HepG2 (cell line): ENCODE results near the gene FKBP1B. TPM values are rescaled to one million over a fixed set of nuclear protein-coding genes. Genes with fewer than 3 reads are reported as not detected.

ENCODE experiments used
- HNRNPH1 ChIP-seq: fragments of 200-400 bp; formaldehyde crosslinking; optimal IDR thresholded peaks from 2 replicates; pipeline ENCODE3; 2017; ENCODE audit warnings: mild to moderate bottlenecking, low read depth, low read length
- ISL2 ChIP-seq: sonication (generic); formaldehyde crosslinking; IDR thresholded peaks from 2 replicates; pipeline ENCODE4 v1.5.0; 2020; ENCODE audit warnings: missing genetic modification reagents
- PAX8 ChIP-seq: sonication (generic); formaldehyde crosslinking; IDR thresholded peaks from 2 replicates; pipeline ENCODE4 v1.8.0; 2022; ENCODE audit warnings: mild to moderate bottlenecking, missing genetic modification reagents, borderline replicate concordance
- RBAK ChIP-seq: sonication (generic); formaldehyde crosslinking; IDR thresholded peaks from 2 replicates; pipeline ENCODE4 v1.5.1; 2020; ENCODE audit warnings: mild to moderate bottlenecking, missing genetic modification reagents
- SALL2 ChIP-seq: sonication (generic); formaldehyde crosslinking; IDR thresholded peaks from 2 replicates; pipeline ENCODE4 v1.8.1; 2023; ENCODE audit warnings: mild to moderate bottlenecking, missing genetic modification reagents, inconsistent platforms
- SCMH1 ChIP-seq: sonication (generic); formaldehyde crosslinking; IDR thresholded peaks from 2 replicates; pipeline ENCODE4 v1.9.0; 2021; ENCODE audit warnings: missing genetic modification reagents, mild to moderate bottlenecking, borderline replicate concordance
- TMF1 ChIP-seq: sonication (generic); formaldehyde crosslinking; IDR thresholded peaks from 2 replicates; pipeline ENCODE4 v1.8.1; 2022; ENCODE audit warnings: low read depth, missing genetic modification reagents
- ZNF253 ChIP-seq: sonication (generic); formaldehyde crosslinking; IDR thresholded peaks from 2 replicates; pipeline ENCODE4 v1.8.0; 2022; ENCODE audit warnings: mild to moderate bottlenecking, missing genetic modification reagents, borderline replicate concordance
- ZNF567 ChIP-seq: sonication (generic); formaldehyde crosslinking; IDR thresholded peaks from 2 replicates; pipeline ENCODE4 v1.8.1; 2023; ENCODE audit warnings: mild to moderate bottlenecking, missing genetic modification reagents, borderline replicate concordance
- ZNF629 ChIP-seq: sonication (generic); formaldehyde crosslinking; conservative IDR thresholded peaks from 2 replicates; pipeline ENCODE4 v1.5.0; 2020; ENCODE audit warnings: missing genetic modification reagents
- ZNF670 ChIP-seq: sonication (generic); formaldehyde crosslinking; IDR thresholded peaks from 2 replicates; pipeline ENCODE4 v1.8.0; 2022; ENCODE audit warnings: mild to moderate bottlenecking, missing genetic modification reagents, borderline replicate concordance
- ZNF703 ChIP-seq: sonication (generic); formaldehyde crosslinking; IDR thresholded peaks from 2 replicates; pipeline ENCODE4 v1.5.1; 2020; ENCODE audit warnings: missing genetic modification reagents, mild to moderate bottlenecking, moderate library complexity, borderline replicate concordance
- polyA plus RNA-seq, 8 experiments: library from polyadenylated mRNA; depleted of rRNA in 3 of 8; stranded (reverse) in 7 of 8; unstranded in 1 of 8; fragments of >200 nt; fragmentation: Illumina TruSeq in 4 of 8; extraction: Trizol in 4 of 8; gene quantifications; 2 replicates each; pipeline versions ENCODE4 v1.2.1 to v1.2.3, GENCODE V29; 2011 to 2016; ENCODE audit warnings: low read depth in 4 of 8, missing spikeins in 1 of 8, mixed read lengths in 1 of 8; ENCODE audit not compliant: insufficient read depth in 1 of 8
- total RNA-seq, 5 experiments: library from RNA; depleted of rRNA; stranded (reverse); fragments of >200 nt; fragmentation: Illumina TruSeq; extraction: Trizol; gene quantifications; 2 replicates each; pipeline ENCODE4 v1.2.3, GENCODE V29; 2016; ENCODE audit warnings: low read depth in 1 of 5
- TF ChIP-seq, protein P1 (sequence below): IDR thresholded peaks from 2 replicates; pipeline ENCODE4 v1.6.1; 2012; ENCODE audit warnings: low read depth, low read length, improper control_type of control experiment
- TF ChIP-seq, protein P2 (sequence below): sonication (generic); formaldehyde crosslinking; conservative IDR thresholded peaks from 2 replicates; pipeline ENCODE4 v1.8.0; 2022; ENCODE audit warnings: mild to moderate bottlenecking, moderate library complexity, missing genetic modification reagents
- TF ChIP-seq, protein P3 (sequence below): sonication (generic); formaldehyde crosslinking; IDR thresholded peaks from 2 replicates; pipeline ENCODE4 v1.4.0; 2020; ENCODE audit warnings: missing genetic modification reagents, mild to moderate bottlenecking, borderline replicate concordance
- TF ChIP-seq, protein P4 (sequence below): sonication (generic); formaldehyde crosslinking; IDR thresholded peaks from 2 replicates; pipeline ENCODE4 v1.4.0; 2020; ENCODE audit warnings: missing genetic modification reagents

Gene FKBP1B
- total and polyA plus RNA-seq, 2 of the 13 experiments (the other 11 are each of a cell fraction or from before 2014, with no cell fraction given) = 35.2 to 96.3 TPM

DNA sequence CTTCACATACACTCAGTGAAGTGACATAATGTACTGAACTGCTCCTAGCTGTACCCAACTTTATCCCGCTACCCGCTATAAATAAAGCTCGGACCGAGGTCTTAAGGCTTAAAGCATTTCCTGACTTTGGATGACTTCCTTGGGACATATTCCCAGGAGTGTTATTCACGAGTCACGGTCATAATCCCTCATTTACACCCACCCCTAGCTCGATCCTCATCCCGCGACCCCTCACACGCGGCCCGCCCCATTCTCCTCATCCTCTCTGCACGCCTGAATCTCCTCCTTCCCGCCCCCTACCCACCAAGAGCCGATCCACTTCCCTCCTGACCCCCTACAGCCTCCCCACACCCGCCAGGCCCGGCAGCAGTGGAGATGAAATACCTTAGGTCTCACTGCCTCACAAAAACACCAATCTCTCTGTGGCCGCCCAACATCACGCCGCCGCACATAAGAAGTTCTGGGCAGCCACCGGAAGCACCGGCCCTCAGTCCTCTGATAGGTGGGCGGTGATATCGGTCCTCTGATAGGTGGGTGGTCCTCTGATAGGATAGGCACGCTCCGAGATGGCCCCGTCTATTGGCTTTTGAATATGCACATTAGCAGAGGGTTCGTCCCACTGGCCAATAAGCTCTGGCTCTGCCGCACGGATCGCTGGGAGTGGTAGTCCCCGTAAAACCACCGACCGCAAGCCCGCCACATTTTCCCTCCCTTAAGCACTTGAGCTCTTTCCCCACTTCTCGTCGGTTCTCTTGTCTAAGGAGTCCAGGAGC is 2.4 kb upstream of the FKBP1B start, which contains the start of gene WDCP (continued):
- TF ChIP-seq ZNF567 = no peak; the same call in 1 of the 2 replicates
- TF ChIP-seq, protein P1, sequence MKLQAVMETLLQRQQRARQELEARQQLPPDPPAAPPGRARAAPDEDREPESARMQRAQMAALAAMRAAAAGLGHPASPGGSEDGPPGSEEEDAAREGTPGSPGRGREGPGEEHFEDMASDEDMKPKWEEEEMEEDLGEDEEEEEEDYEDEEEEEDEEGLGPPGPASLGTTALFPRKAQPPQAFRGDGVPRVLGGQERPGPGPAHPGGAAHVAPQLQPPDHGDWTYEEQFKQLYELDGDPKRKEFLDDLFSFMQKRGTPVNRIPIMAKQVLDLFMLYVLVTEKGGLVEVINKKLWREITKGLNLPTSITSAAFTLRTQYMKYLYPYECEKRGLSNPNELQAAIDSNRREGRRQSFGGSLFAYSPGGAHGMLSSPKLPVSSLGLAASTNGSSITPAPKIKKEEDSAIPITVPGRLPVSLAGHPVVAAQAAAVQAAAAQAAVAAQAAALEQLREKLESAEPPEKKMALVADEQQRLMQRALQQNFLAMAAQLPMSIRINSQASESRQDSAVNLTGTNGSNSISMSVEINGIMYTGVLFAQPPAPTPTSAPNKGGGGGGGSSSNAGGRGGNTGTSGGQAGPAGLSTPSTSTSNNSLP = peak; percentile 68; the same call in 1 of the 2 replicates
- peak; percentile 37; the same call in 1 of the 2 replicates for TF ChIP-seq ISL2 (CRISPR knock-in tag)
- no peak for TF ChIP-seq ZNF703
- TF ChIP-seq RBAK (CRISPR knock-in tag) = no peak
- TF ChIP-seq, protein P2, sequence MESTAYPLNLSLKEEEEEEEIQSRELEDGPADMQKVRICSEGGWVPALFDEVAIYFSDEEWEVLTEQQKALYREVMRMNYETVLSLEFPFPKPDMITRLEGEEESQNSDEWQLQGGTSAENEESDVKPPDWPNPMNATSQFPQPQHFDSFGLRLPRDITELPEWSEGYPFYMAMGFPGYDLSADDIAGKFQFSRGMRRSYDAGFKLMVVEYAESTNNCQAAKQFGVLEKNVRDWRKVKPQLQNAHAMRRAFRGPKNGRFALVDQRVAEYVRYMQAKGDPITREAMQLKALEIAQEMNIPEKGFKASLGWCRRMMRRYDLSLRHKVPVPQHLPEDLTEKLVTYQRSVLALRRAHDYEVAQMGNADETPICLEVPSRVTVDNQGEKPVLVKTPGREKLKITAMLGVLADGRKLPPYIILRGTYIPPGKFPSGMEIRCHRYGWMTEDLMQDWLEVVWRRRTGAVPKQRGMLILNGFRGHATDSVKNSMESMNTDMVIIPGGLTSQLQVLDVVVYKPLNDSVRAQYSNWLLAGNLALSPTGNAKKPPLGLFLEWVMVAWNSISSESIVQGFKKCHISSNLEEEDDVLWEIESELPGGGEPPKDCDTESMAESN = no peak; the same call in 1 of the 2 replicates
- TF ChIP-seq ZNF253 = no peak
- no peak; the same call in 1 of the 2 replicates for TF ChIP-seq ZNF670 (CRISPR knock-in tag)
- TF ChIP-seq PAX8 = no peak
- TF ChIP-seq, protein P3, sequence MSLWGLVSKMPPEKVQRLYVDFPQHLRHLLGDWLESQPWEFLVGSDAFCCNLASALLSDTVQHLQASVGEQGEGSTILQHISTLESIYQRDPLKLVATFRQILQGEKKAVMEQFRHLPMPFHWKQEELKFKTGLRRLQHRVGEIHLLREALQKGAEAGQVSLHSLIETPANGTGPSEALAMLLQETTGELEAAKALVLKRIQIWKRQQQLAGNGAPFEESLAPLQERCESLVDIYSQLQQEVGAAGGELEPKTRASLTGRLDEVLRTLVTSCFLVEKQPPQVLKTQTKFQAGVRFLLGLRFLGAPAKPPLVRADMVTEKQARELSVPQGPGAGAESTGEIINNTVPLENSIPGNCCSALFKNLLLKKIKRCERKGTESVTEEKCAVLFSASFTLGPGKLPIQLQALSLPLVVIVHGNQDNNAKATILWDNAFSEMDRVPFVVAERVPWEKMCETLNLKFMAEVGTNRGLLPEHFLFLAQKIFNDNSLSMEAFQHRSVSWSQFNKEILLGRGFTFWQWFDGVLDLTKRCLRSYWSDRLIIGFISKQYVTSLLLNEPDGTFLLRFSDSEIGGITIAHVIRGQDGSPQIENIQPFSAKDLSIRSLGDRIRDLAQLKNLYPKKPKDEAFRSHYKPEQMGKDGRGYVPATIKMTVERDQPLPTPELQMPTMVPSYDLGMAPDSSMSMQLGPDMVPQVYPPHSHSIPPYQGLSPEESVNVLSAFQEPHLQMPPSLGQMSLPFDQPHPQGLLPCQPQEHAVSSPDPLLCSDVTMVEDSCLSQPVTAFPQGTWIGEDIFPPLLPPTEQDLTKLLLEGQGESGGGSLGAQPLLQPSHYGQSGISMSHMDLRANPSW (CRISPR knock-in tag) = peak; percentile 26; the same call in 1 of the 2 replicates
- TF ChIP-seq SCMH1 = no peak
- TF ChIP-seq HNRNPH1 = no peak
- 0 out of 2 replicates have a peak, but pooled peaks have one; percentile 9 for TF ChIP-seq ZNF629 (CRISPR knock-in tag)
- peak; percentile 91 for TF ChIP-seq SALL2 (CRISPR knock-in tag)
- no peak for TF ChIP-seq TMF1 (CRISPR knock-in tag)
- TF ChIP-seq, protein P4, sequence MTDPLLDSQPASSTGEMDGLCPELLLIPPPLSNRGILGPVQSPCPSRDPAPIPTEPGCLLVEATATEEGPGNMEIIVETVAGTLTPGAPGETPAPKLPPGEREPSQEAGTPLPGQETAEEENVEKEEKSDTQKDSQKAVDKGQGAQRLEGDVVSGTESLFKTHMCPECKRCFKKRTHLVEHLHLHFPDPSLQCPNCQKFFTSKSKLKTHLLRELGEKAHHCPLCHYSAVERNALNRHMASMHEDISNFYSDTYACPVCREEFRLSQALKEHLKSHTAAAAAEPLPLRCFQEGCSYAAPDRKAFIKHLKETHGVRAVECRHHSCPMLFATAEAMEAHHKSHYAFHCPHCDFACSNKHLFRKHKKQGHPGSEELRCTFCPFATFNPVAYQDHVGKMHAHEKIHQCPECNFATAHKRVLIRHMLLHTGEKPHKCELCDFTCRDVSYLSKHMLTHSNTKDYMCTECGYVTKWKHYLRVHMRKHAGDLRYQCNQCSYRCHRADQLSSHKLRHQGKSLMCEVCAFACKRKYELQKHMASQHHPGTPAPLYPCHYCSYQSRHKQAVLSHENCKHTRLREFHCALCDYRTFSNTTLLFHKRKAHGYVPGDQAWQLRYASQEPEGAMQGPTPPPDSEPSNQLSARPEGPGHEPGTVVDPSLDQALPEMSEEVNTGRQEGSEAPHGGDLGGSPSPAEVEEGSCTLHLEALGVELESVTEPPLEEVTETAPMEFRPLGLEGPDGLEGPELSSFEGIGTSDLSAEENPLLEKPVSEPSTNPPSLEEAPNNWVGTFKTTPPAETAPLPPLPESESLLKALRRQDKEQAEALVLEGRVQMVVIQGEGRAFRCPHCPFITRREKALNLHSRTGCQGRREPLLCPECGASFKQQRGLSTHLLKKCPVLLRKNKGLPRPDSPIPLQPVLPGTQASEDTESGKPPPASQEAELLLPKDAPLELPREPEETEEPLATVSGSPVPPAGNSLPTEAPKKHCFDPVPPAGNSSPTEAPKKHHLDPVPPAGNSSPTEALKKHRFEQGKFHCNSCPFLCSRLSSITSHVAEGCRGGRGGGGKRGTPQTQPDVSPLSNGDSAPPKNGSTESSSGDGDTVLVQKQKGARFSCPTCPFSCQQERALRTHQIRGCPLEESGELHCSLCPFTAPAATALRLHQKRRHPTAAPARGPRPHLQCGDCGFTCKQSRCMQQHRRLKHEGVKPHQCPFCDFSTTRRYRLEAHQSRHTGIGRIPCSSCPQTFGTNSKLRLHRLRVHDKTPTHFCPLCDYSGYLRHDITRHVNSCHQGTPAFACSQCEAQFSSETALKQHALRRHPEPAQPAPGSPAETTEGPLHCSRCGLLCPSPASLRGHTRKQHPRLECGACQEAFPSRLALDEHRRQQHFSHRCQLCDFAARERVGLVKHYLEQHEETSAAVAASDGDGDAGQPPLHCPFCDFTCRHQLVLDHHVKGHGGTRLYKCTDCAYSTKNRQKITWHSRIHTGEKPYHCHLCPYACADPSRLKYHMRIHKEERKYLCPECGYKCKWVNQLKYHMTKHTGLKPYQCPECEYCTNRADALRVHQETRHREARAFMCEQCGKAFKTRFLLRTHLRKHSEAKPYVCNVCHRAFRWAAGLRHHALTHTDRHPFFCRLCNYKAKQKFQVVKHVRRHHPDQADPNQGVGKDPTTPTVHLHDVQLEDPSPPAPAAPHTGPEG = peak; percentile 80; the same call in 1 of the 2 replicates
